ENCODE data around the gene MXD3.
"Not testable (repeated sequence)": the region's sequence is repeated elsewhere in the genome, so short reads cannot be mapped to it uniquely, and the experiment has no call there.

MXD3 gene

GRCh38 chr5:177343000-177343399 is 31.3 kb upstream of the MXD3 start:
- DNase-seq, result not testable (repeated sequence)

GRCh38 chr5:177339107-177339638 is 27.5 kb upstream of the MXD3 start:
- no peak for DNase-seq

- no peak for DNase-seq
Observed at GRCh38 chr5:177338251-177339106, 26.8 kb upstream of the MXD3 start.

GRCh38 chr5:177336603-177337494 is 25.2 kb upstream of the MXD3 start:
- no peak for DNase-seq

GRCh38 chr5:177336112-177336511 is 24.4 kb upstream of the MXD3 start:
- peak; percentile 17 for DNase-seq

GRCh38 chr5:177335701-177336065 is 24.0 kb upstream of the MXD3 start:
- DNase-seq, result no peak

GRCh38 chr5:177334781-177335700 is 23.3 kb upstream of the MXD3 start:
- no peak for DNase-seq

- DNase-seq, result no peak
Observed at GRCh38 chr5:177334155-177334551, 22.5 kb upstream of the MXD3 start.

- DNase-seq, result no peak
Observed at GRCh38 chr5:177333420-177334154, 21.9 kb upstream of the MXD3 start.

- no peak for DNase-seq
Observed at GRCh38 chr5:177332896-177333260, 21.2 kb upstream of the MXD3 start.

GRCh38 chr5:177332031-177332895 is 20.6 kb upstream of the MXD3 start:
- no peak for DNase-seq

GRCh38 chr5:177330991-177331842 is 19.5 kb upstream of the MXD3 start:
- DNase-seq, result no peak

- DNase-seq, result no peak
Observed at GRCh38 chr5:177329883-177330282, 18.2 kb upstream of the MXD3 start.

- DNase-seq, result no peak
Observed at GRCh38 chr5:177328545-177329231, 17.0 kb upstream of the MXD3 start.

GRCh38 chr5:177327539-177328522 is 16.1 kb upstream of the MXD3 start:
- no peak for DNase-seq

GRCh38 chr5:177325868-177326381 is 14.2 kb upstream of the MXD3 start:
- no peak for DNase-seq

GRCh38 chr5:177320879-177321278 is 9.2 kb upstream of the MXD3 start:
- DNase-seq, result no peak

Data from CD4-positive, alpha-beta T cell treated with Interleukin-17A for 4 hours (primary cell).